ENCODE data around the gene RNGTT.

The RNGTT gene

GRCh38 chr6:88561034-88561953, 402.1 kb downstream of the RNGTT start:
- DNase-seq (ENCODE audit: low read depth): no peak
- TF ChIP-seq MYC (IDR thresholded peaks at IDR 0.05; ENCODE audit: low read depth, low read length) (no peak), POLR2A (IDR thresholded peaks at IDR 0.05; ENCODE audit: extremely low read depth, insufficient read length) (no peak), MAX (IDR thresholded peaks at IDR 0.05; ENCODE audit: low read depth, low read length) (no peak)
- TF ChIP-seq, protein P1, sequence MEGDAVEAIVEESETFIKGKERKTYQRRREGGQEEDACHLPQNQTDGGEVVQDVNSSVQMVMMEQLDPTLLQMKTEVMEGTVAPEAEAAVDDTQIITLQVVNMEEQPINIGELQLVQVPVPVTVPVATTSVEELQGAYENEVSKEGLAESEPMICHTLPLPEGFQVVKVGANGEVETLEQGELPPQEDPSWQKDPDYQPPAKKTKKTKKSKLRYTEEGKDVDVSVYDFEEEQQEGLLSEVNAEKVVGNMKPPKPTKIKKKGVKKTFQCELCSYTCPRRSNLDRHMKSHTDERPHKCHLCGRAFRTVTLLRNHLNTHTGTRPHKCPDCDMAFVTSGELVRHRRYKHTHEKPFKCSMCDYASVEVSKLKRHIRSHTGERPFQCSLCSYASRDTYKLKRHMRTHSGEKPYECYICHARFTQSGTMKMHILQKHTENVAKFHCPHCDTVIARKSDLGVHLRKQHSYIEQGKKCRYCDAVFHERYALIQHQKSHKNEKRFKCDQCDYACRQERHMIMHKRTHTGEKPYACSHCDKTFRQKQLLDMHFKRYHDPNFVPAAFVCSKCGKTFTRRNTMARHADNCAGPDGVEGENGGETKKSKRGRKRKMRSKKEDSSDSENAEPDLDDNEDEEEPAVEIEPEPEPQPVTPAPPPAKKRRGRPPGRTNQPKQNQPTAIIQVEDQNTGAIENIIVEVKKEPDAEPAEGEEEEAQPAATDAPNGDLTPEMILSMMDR (IDR thresholded peaks at IDR 0.05; ENCODE audit: low read depth, low read length): no peak
- H3K4me3 ChIP-seq (ENCODE audit: low read depth, low read length): no peak overlapping the region

Data from NB4 (cell line).